H1 (cell line): ENCODE results near the gene SPECC1. TPM values are rescaled to one million over a fixed set of nuclear protein-coding genes. Genes with fewer than 3 reads are reported as not detected.

ENCODE experiments used
- CTCF ChIA-PET: fragments of 300-600 bp; sonication (Branson Sonifier 250); formaldehyde crosslinking; loops from one replicate; lab custom pipeline; 2021; ENCODE audit not compliant: partially characterized antibody; lab: Charles Lee
- POLR2A ChIA-PET: fragments of 300-600 bp; sonication (Branson Sonifier 250); formaldehyde crosslinking; loops from one replicate; lab custom pipeline; 2021; ENCODE audit warnings: inconsistent platforms; ENCODE audit not compliant: partially characterized antibody; lab: Charles Lee
- DNase-seq, 2 experiments: peaks; one replicate each; pipeline versions ENCODE4 v3.0.0 to v3.0.0-alpha.2; 2010 to 2022; ENCODE audit warnings: low spot score in 2 of 2, low read depth in 1 of 2, mixed read lengths in 1 of 2
- FAIRE-seq: peaks from 2 replicates; lab custom pipeline; 2011; peaks lifted over from hg19 to GRCh38; lab: Jason Lieb, UNC
- H2AFZ ChIP-seq: 2 replicates; pipeline ENCODE4 v1.8.1; 2012; ENCODE audit warnings: low read length, inconsistent platforms
- H2AK5ac ChIP-seq: 2 replicates; pipeline ENCODE4 v1.6.1; 2013; ENCODE audit warnings: low read depth, low read length
- H2BK120ac ChIP-seq: replicated peaks from 2 replicates; pipeline ENCODE3; 2013; ENCODE audit warnings: low read depth, low read length, inconsistent platforms
- H2BK12ac ChIP-seq: 2 replicates; pipeline ENCODE4 v1.6.1; 2013; ENCODE audit warnings: low read depth, low read length
- H2BK15ac ChIP-seq: 2 replicates; pipeline ENCODE4 v1.6.1; 2013; ENCODE audit warnings: low read length
- H2BK20ac ChIP-seq: 2 replicates; pipeline ENCODE4 v1.6.1; 2013; ENCODE audit warnings: low read length
- H2BK5ac ChIP-seq: 2 replicates; pipeline ENCODE4 v1.6.1; 2013; ENCODE audit warnings: low read depth, low read length
- H3K14ac ChIP-seq: 2 replicates; pipeline ENCODE4 v1.6.1; 2013; ENCODE audit warnings: inconsistent platforms; ENCODE audit not compliant: insufficient read length
- H3K18ac ChIP-seq: 2 replicates; pipeline ENCODE4 v1.6.1; 2013; ENCODE audit warnings: low read length; ENCODE audit errors: extremely low read depth
- H3K23ac ChIP-seq: 2 replicates; pipeline ENCODE4 v1.6.1; 2013; ENCODE audit warnings: inconsistent platforms; ENCODE audit not compliant: insufficient read length
- H3K23me2 ChIP-seq: 2 replicates; pipeline ENCODE4 v1.6.1; 2013; ENCODE audit warnings: low read depth, low read length
- H3K27ac ChIP-seq: 2 replicates; pipeline ENCODE4 v1.6.1; 2011; ENCODE audit warnings: low read depth, low read length, inconsistent platforms
- H3K27me3 ChIP-seq, 4 experiments: replicated peaks in 1 of 4; 1 replicate in 1 of 4; 2 replicates in 3 of 4; pipeline versions ENCODE4 v1.6.1 to v1.8.1; 2011 to 2013; ENCODE audit warnings: low read length in 3 of 4, mild to moderate bottlenecking in 3 of 4, inconsistent platforms in 2 of 4, mixed read lengths in 2 of 4, moderate library complexity in 1 of 4; ENCODE audit not compliant: control insufficient read depth in 3 of 4, insufficient read depth in 3 of 4; ENCODE audit errors: extremely low read depth in 1 of 4
- H3K36me3 ChIP-seq, 4 experiments: 2 replicates each; pipeline versions ENCODE4 v1.6.1 to v1.8.1; 2011 to 2013; ENCODE audit warnings: mild to moderate bottlenecking in 4 of 4, low read length in 3 of 4, moderate library complexity in 2 of 4, control low read depth in 1 of 4, inconsistent platforms in 1 of 4; ENCODE audit not compliant: insufficient read depth in 4 of 4, control insufficient read depth in 2 of 4
- H3K4ac ChIP-seq: replicated peaks from 2 replicates; pipeline ENCODE3; 2013; ENCODE audit warnings: low read length, low read depth, mixed read lengths, inconsistent platforms; ENCODE audit not compliant: insufficient read length
- H3K4me1 ChIP-seq, 4 experiments: replicated peaks in 1 of 4; 1 replicate in 1 of 4; 2 replicates in 3 of 4; pipeline versions ENCODE4 v1.6.1 to v1.8.1; 2011 to 2013; ENCODE audit warnings: low read length in 3 of 4, inconsistent platforms in 2 of 4, mixed read lengths in 1 of 4; ENCODE audit not compliant: insufficient read depth in 4 of 4, control insufficient read depth in 3 of 4
- H3K4me2 ChIP-seq, 2 experiments: 2 replicates each; pipeline versions ENCODE4 v1.6.1 to v1.8.1; 2011 to 2013; ENCODE audit warnings: low read depth in 2 of 2, low read length in 2 of 2, control low read depth in 1 of 2, inconsistent platforms in 1 of 2, mild to moderate bottlenecking in 1 of 2; ENCODE audit not compliant: insufficient read depth in 1 of 2
- H3K4me3 ChIP-seq, 4 experiments: fragments of 200-600, 300-600 bp in 1 of 4; sonication (generic), shearing (Covaris generic), sonication (Bioruptor Twin) in 1 of 4; 2 replicates each; pipeline versions ENCODE4 v1.5.1 to v1.8.1; 2011 to 2016; ENCODE audit warnings: low read length in 4 of 4, low read depth in 3 of 4, control low read depth in 2 of 4, inconsistent platforms in 2 of 4, mild to moderate bottlenecking in 2 of 4, mixed read lengths in 1 of 4, moderate library complexity in 1 of 4; ENCODE audit not compliant: insufficient read depth in 2 of 4; ENCODE audit errors: extremely low read depth in 1 of 4
- H3K56ac ChIP-seq: replicated peaks from 2 replicates; pipeline ENCODE3; 2013; ENCODE audit warnings: low read depth, mild to moderate bottlenecking, mixed read lengths, low read length, inconsistent platforms; ENCODE audit not compliant: insufficient read length
- H3K79me1 ChIP-seq: 2 replicates; pipeline ENCODE4 v1.6.1; 2013; ENCODE audit warnings: low read depth, low read length, control low read depth
- H3K79me2 ChIP-seq, 2 experiments: 2 replicates each; pipeline versions ENCODE4 v1.6.1 to v1.8.1; 2012 to 2013; ENCODE audit warnings: low read length in 2 of 2, mild to moderate bottlenecking in 2 of 2, inconsistent platforms in 1 of 2; ENCODE audit not compliant: insufficient read depth in 2 of 2, control insufficient read depth in 1 of 2
- H3K9ac ChIP-seq, 4 experiments: replicated peaks in 1 of 4; 1 replicate in 1 of 4; 2 replicates in 3 of 4; pipeline versions ENCODE4 v1.6.1 to v1.8.1; 2011 to 2013; ENCODE audit warnings: low read depth in 3 of 4, low read length in 3 of 4, control low read depth in 2 of 4, mild to moderate bottlenecking in 2 of 4, moderate library complexity in 2 of 4, inconsistent platforms in 1 of 4; ENCODE audit errors: extremely low read depth in 1 of 4
- H3K9me3 ChIP-seq, 2 experiments: 2 replicates each; pipeline versions ENCODE4 v1.6.1 to v1.8.1; 2012 to 2013; ENCODE audit warnings: mild to moderate bottlenecking in 2 of 2, moderate library complexity in 2 of 2, control low read depth in 1 of 2, inconsistent platforms in 1 of 2, low read depth in 1 of 2, low read length in 1 of 2, mixed read lengths in 1 of 2; ENCODE audit not compliant: insufficient read depth in 2 of 2
- H4K20me1 ChIP-seq, 2 experiments: replicated peaks in 1 of 2; 2 replicates each; pipeline versions ENCODE3 to v1.8.1; 2011 to 2013; ENCODE audit warnings: inconsistent platforms in 2 of 2, low read length in 2 of 2, mild to moderate bottlenecking in 1 of 2; ENCODE audit not compliant: insufficient read depth in 2 of 2, control insufficient read depth in 1 of 2
- H4K5ac ChIP-seq: 2 replicates; pipeline ENCODE4 v1.6.1; 2013; ENCODE audit warnings: low read length, low read depth, mixed read lengths, inconsistent platforms; ENCODE audit not compliant: insufficient read length
- H4K8ac ChIP-seq: 2 replicates; pipeline ENCODE4 v1.8.0; 2013; ENCODE audit warnings: mild to moderate bottlenecking, moderate library complexity, low read length, inconsistent platforms; ENCODE audit not compliant: insufficient read depth; ENCODE audit errors: extremely low read depth
- H4K91ac ChIP-seq: replicated peaks from 2 replicates; pipeline ENCODE3; 2013; ENCODE audit warnings: low read length, mixed read lengths, inconsistent platforms; ENCODE audit not compliant: insufficient read length
- CHD1 ChIP-seq: IDR thresholded peaks from 2 replicates; pipeline ENCODE4 v1.6.1; 2012; ENCODE audit warnings: low read depth, low read length, improper control_type of control experiment
- CREB1 ChIP-seq: IDR thresholded peaks from 2 replicates; pipeline ENCODE4 v1.6.1; 2012; ENCODE audit warnings: inconsistent platforms
- EZH2 ChIP-seq: fragments of 200-600 bp; sonication (generic); IDR thresholded peaks from 2 replicates; pipeline ENCODE4 v1.7.1; 2012; ENCODE audit warnings: low read depth, mild to moderate bottlenecking, moderate library complexity, low read length, inconsistent platforms; ENCODE audit not compliant: severe bottlenecking
- JUND ChIP-seq: IDR thresholded peaks from 2 replicates; pipeline ENCODE4 v1.6.1; 2011; ENCODE audit warnings: mild to moderate bottlenecking, improper control_type of control experiment, low read length
- KDM5A ChIP-seq: fragments of 200-600 bp; IDR thresholded peaks from 2 replicates; pipeline ENCODE4 v1.7.1; 2012; ENCODE audit warnings: mild to moderate bottlenecking, low read length, inconsistent platforms, mixed read lengths
- MAFK ChIP-seq: IDR thresholded peaks from 2 replicates; pipeline ENCODE4 v1.6.1; 2012; ENCODE audit warnings: low read depth, mild to moderate bottlenecking, improper control_type of control experiment, low read length
- NRF1 ChIP-seq: IDR thresholded peaks from 2 replicates; pipeline ENCODE4 v1.6.1; 2011; ENCODE audit warnings: mild to moderate bottlenecking, low read depth, low read length, improper control_type of control experiment
- PHF8 ChIP-seq: fragments of 200-600 bp; sonication (generic); conservative IDR thresholded peaks from 2 replicates; pipeline ENCODE4 v1.7.1; 2012; ENCODE audit warnings: low read depth, mild to moderate bottlenecking, inconsistent platforms, low read length, moderate library complexity
- POLR2AphosphoS5 ChIP-seq: IDR thresholded peaks from 2 replicates; pipeline ENCODE4 v1.6.1; 2011; ENCODE audit warnings: low read depth, low read length
- RAD21 ChIP-seq, 2 experiments: IDR thresholded peaks in 1 of 2; conservative IDR thresholded peaks in 1 of 2; 2 replicates each; pipeline ENCODE4 v1.6.1; 2011; ENCODE audit warnings: low read depth in 2 of 2, low read length in 2 of 2, improper control_type of control experiment in 1 of 2, inconsistent platforms in 1 of 2, mild to moderate bottlenecking in 1 of 2, moderate library complexity in 1 of 2
- RXRA ChIP-seq: IDR thresholded peaks from 2 replicates; pipeline ENCODE4 v1.6.1; 2011; ENCODE audit warnings: low read depth, mild to moderate bottlenecking, low read length, moderate library complexity; ENCODE audit not compliant: insufficient read depth
- SP4 ChIP-seq: IDR thresholded peaks from 2 replicates; pipeline ENCODE4 v1.6.1; 2012; ENCODE audit warnings: low read length, inconsistent platforms
- TBP ChIP-seq: IDR thresholded peaks from 2 replicates; pipeline ENCODE4 v1.6.1; 2011; ENCODE audit warnings: low read depth, low read length, improper control_type of control experiment
- ZNF274 ChIP-seq: IDR thresholded peaks from 2 replicates; pipeline ENCODE4 v1.7.0; 2012; ENCODE audit warnings: low read length, borderline replicate concordance; ENCODE audit errors: extremely low read depth
- WGBS, 2 experiments: shearing (Covaris generic) in 1 of 2; methylation state at CpG; one replicate each; pipeline versions ENCODE4 v1.1.6 to v1.1.7; 2013 to 2015; ENCODE audit warnings: low lambda C conversion rate in 2 of 2, mixed read lengths in 2 of 2, inconsistent platforms in 1 of 2, low coverage in 1 of 2, missing lambda C conversion rate in 1 of 2; ENCODE audit not compliant: insufficient replicate concordance in 2 of 2, insufficient coverage in 1 of 2, insufficient read length in 1 of 2; ENCODE audit errors: extremely low coverage in 1 of 2, missing lambda C conversion rate in 1 of 2; 5-methylcytosine and 5-hydroxymethylcytosine counted together
- polyA plus RNA-seq, 7 experiments: library from polyadenylated mRNA; depleted of rRNA in 3 of 7; stranded (reverse) in 5 of 7; unstranded in 2 of 7; fragments of >200 nt in 5 of 7; fragments of 200-250 nt in 2 of 7; gene quantifications; 1 replicate in 5 of 7; 2 replicates in 1 of 7; 4 replicates in 1 of 7; pipeline versions ENCODE4 v1.2.1 to v1.2.3, GENCODE V29; 2011 to 2013; ENCODE audit warnings: missing spikeins in 2 of 7, mixed read lengths in 2 of 7
- total RNA-seq: library from RNA; stranded (reverse); fragmentation: NEBNext Ultra II Directional; extraction: Animal tissue kit (Norgen Biotek cat#: 25700); gene quantifications from 2 replicates; pipeline ENCODE4 v1.2.1, GENCODE V29; 2021
- TF ChIP-seq, protein P1 (sequence below): IDR thresholded peaks from 2 replicates; pipeline ENCODE4 v1.6.1; 2011; ENCODE audit warnings: low read length, improper control_type of control experiment

Gene SPECC1
- total and polyA plus RNA-seq, 2 of the 8 experiments (the other 6 are each of a cell fraction or from before 2014, with no cell fraction given), result 35.8 to 87.9 TPM

- Histone ChIP-seq H3K27ac (no peak overlapping the region), H3K18ac (no peak overlapping the region), H4K8ac (no peak overlapping the region), H3K4me2 (no peak overlapping the region), H2BK12ac (no peak overlapping the region), H3K36me3 (no peaks in the 10 kb centered on the region), H3K14ac (no peak overlapping the region), H4K91ac (no peak overlapping the region), H2BK15ac (no peak overlapping the region), H3K4me3 (no peak overlapping the region), H3K9ac (no peak overlapping the region), H3K4ac (no peak overlapping the region), H4K5ac (no peak overlapping the region), H3K56ac (no peak overlapping the region), H3K9me3 (no peaks in the 10 kb centered on the region), H3K79me2 (no peaks in the 10 kb centered on the region), H3K23me2 (no peaks in the 10 kb centered on the region), H3K79me1 (no peaks in the 10 kb centered on the region), H3K4me1 (no peaks in the 10 kb centered on the region; a peak in 1 of 7 replicates), H4K20me1 (no peaks in the 10 kb centered on the region), H2AFZ (no peak overlapping the region), H2BK5ac (no peak overlapping the region), H2BK120ac (no peak overlapping the region), H3K27me3 (no peaks in the 10 kb centered on the region), H2BK20ac (no peak overlapping the region), H2AK5ac (no peak overlapping the region), H3K23ac (no peak overlapping the region)
- ChIA-PET CTCF (no interaction called here), POLR2A (no interaction called here)
- FAIRE-seq (no peak), DNase-seq (no peak)
- 94% methylated on average over 5 of the region's 5 CpGs; no CpG with 5 or more reads in 1 of the 2 experiments for WGBS, 2 experiments
- TF ChIP-seq JUND, result no peak
- no peak for TF ChIP-seq EZH2
- TF ChIP-seq PHF8, result no peak
- TF ChIP-seq SP4, result no peak
- no peak for TF ChIP-seq NRF1
- TF ChIP-seq POLR2AphosphoS5, result no peak
- TF ChIP-seq, protein P1, sequence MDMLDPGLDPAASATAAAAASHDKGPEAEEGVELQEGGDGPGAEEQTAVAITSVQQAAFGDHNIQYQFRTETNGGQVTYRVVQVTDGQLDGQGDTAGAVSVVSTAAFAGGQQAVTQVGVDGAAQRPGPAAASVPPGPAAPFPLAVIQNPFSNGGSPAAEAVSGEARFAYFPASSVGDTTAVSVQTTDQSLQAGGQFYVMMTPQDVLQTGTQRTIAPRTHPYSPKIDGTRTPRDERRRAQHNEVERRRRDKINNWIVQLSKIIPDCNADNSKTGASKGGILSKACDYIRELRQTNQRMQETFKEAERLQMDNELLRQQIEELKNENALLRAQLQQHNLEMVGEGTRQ, result no peak
- TF ChIP-seq RXRA, result no peak
- no peak for TF ChIP-seq TBP
- TF ChIP-seq ZNF274, result no peak
- no peak for TF ChIP-seq CHD1
- TF ChIP-seq KDM5A, result no peak
- no peak for TF ChIP-seq RAD21 (IDR thresholded peaks at IDR 0.05 in 1 of 2, conservative IDR thresholded peaks at IDR 0.05 in 1 of 2; ENCODE audit: low read depth in 2 of 2, low read length in 2 of 2)
- no peak for TF ChIP-seq MAFK
- TF ChIP-seq CREB1, result no peak
These were observed 99.9 kb downstream of the SPECC1 start for GRCh38 chr17:20109076-20109475.
